ENCODE data around the gene CIZ1.

CIZ1 gene

DNA sequence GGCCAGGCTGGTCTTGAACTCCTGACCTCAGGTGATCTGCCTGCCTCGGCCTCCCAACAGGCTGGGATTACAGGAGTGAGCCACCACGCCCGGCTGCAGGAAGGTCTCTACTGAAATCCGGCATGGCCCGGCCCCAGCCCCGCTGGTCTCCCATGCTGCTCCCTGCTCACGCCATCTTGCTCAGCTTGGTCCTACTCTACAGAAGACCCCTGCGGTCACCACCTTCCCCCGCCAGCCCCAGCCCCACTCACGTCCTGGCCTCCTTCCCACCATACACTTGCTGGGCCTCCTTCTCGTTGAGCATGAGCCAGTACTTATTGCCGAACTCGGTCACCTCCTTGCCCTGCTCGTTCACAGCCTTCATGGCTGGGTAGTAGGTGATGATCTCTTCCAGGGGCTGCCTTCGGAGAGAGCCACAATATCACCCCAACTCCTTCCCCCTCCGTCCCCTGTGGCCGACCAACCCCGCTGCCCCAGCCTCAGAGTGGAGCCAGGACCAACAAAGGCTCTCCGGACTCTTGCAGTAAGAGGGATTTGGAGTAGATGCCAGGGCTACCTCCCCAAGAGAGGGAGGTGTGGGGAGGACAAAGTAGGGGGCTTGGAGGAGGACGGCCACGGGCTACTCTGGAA is 67.8 kb downstream of the CIZ1 start:
- no peak for DNase-seq

GRCh38 chr9:128122809-128123175 is 68.6 kb downstream of the CIZ1 start:
- no peak for DNase-seq

- no peak for DNase-seq
Observed at GRCh38 chr9:128121924-128122808, 69.2 kb downstream of the CIZ1 start.

DNA sequence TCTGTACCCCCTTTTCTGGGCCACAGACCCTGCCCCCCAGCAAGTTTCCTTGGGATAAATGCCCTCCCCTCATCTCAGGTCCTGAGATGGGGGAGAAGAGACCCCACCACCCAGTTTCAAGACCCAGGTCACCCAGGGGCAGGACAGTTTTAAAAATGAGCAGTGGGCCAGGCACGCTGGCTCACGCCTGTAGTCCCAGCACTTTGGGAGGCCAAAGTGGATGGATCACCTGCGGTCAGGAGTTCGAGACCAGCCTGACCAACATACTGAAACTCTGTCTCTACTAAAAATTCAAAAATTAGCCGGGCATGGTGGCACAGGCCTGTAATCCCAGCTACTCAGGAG is 69.9 kb downstream of the CIZ1 start:
- no peak for DNase-seq

DNA sequence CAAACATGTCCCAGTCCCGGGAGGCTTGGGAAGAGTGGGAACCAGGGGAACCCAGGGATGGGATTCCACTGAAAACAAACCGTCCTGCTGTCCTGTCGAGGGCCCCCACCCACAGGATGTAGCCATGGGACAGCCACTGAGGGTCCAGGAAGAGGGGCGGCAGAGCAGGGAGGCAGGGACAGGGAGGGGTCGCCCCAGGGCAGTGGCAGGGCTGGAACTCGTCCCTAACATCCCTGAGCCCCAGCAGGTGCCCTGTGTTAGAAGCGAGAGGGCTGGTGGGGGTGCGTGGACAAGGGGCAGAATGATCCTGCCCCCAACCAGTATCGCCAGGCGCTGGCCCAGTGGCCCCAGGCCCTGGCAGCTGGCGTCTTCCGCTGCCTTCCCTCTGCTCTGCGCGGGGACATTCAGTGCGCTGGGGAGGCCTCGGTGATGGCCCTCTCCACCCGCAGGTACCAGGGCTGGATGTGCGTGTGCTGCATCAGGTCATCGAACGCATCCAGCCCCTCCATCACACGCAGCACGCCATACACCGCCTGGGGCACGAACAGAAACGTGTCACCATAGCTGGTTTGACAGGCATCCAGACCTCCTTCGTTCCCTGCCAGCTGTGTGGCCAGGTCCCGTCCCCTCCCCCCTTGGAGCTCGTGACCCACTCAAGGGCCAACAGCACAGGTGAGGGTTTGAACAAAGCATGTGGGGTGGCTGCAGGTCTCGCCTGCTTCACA is 70.5 kb downstream of the CIZ1 start:
- DNase-seq: no peak

DNA sequence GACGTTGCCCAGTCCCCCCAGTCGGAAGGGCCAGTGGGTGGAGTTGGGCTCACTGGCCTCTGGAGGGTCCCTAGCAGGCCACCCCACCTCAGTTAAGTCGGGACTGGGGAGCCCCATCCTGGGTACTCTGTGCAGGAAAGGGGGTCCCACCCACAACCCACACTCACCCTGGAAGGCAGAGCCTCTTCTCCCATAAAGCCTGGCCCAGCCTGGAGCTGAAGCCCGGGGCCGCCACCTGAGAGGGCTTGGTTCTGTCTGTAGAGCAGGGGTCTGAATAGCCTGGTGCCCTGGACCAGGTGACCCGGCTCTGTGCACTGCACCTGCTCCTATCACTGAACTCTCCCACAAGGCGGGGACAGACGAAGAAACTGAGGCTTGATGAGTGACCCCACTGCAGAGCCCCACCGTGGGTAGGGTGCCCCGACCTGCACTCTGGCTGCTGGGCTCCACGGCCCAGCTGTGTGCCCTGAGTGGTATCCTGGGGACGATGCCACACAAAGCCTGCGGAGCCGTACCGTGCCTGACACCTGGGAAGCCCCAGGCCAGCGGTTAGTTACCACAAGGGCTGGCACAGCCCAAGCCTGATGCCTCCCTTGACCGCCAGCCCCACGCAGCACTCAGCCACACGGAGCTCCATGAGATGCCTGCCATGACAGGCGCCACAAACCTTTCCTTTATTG is 71.2 kb downstream of the CIZ1 start:
- DNase-seq: no peak

- DNase-seq: no peak
Observed at GRCh38 chr9:128118971-128119665, 72.3 kb downstream of the CIZ1 start.

GRCh38 chr9:128118472-128118857 is 72.9 kb downstream of the CIZ1 start:
- DNase-seq: no peak

DNA sequence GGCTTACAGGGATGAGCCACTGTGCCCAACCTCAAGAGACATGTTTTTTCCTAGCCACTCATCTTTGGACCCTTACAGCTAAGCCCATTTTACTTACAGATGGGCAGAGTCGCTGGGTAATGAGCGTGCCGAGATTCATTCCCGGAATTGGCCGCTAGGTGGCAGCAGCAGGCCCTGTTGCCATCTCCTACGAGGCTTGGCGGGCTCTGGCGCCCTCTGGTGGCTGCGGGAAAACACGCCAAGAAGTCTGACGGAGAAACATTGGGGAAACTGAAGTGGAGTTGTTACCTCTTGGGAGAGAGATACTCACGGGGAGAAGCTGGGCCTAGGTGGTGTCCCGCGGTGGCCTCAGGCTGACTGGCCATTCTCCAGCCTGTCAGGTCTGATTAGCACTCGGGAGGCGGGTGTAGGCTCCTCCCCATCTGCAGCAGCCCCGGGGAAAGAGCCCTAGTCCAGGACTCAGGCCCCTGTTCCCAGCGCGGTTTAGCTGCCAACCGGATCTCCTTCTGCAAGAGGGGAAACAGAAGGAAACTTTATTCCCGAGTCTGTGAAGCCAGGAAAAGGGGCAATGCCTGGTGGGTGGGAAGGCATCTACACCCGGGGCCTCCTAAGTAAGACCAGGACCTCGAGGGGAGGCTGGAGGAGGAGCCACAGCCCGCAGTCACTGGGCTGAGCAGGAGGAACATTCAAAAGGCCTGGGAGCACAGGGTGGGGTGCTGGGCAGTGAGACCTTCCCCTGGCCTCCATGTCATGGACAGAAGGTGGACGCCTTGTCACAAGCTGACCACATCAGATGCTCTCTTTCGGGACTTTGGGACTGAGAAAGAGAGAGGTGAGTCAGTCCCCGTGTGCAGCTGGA is 73.5 kb downstream of the CIZ1 start:
- peak; percentile 96 for DNase-seq

DNA sequence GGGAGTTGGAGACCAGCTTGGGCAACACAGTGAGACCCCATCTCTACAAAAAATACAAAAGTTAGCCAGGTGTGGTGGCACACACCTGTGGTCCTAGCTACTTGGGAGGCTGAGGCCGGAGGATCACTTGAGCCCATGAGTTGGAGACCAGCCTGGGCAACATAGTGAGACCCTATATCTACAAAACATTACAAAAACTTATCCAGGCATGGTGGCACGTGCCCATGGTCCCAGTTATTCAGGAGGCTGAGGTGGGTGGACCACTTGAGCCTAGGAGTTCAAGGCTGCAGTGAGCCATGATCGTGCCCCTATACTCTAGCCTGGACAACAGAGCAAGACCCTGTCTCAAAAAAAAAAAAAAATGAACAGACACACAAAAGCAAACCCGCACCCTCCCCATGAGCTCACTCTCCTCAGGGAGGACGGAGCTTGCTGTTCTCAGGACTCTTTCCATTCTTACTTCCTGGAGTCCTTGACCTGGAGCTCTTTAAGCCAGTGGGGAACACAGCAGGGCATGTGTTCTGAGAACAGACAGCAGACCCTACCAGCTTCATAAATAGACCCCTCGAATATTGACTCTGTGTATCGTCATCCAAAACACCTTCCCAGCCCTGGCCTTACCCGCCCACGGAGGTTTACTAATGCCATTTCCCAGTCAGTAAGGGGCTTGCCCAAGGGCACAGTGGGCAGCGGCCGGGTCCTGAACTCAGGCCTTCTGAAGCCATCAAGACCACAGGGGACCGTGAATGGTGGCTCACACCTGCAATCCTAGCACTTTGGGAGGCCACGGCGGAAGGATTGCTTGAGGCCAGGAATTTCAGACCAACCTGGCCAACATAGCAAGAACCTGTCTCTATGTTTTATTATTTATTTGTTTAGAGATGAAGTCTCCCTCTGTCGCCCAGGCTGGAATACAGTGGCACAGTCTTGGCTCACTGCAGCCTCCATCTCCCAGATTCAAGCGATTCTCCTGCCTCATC is 75.0 kb downstream of the CIZ1 start:
- no peak for DNase-seq

All from OCI-M1 (cell line).